ENCODE results near the gene KTI12.
"Not testable (repeated sequence)": the region's sequence is repeated elsewhere in the genome, so short reads cannot be mapped to it uniquely, and the experiment has no call there.

DNA sequence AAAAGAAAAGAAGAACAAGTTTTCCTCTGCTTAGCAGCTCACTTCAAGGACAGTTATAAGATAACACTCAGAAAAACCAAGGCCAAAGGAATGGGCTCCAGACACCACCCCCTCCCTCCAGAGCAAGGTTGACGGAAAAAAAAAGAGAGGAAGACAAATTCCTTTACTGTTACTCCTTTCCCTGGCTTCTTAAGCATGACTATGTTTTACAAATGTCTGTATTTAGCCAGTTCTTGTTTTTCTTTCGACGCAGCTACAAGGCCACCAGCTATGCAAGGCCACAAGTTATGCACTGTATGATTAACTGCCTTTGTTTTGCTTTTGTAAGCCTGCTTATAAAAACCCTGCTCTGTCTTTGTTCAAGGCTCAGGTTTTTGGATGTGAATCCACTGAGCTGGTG, 28.1 kb downstream of the KTI12 start:
- not testable (repeated sequence) for TF ChIP-seq POLR2AphosphoS5 (IDR thresholded peaks at IDR 0.05; ENCODE audit: low read depth)
- TF ChIP-seq, protein P1, sequence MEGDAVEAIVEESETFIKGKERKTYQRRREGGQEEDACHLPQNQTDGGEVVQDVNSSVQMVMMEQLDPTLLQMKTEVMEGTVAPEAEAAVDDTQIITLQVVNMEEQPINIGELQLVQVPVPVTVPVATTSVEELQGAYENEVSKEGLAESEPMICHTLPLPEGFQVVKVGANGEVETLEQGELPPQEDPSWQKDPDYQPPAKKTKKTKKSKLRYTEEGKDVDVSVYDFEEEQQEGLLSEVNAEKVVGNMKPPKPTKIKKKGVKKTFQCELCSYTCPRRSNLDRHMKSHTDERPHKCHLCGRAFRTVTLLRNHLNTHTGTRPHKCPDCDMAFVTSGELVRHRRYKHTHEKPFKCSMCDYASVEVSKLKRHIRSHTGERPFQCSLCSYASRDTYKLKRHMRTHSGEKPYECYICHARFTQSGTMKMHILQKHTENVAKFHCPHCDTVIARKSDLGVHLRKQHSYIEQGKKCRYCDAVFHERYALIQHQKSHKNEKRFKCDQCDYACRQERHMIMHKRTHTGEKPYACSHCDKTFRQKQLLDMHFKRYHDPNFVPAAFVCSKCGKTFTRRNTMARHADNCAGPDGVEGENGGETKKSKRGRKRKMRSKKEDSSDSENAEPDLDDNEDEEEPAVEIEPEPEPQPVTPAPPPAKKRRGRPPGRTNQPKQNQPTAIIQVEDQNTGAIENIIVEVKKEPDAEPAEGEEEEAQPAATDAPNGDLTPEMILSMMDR (IDR thresholded peaks at IDR 0.05; ENCODE audit: insufficient read depth, low read length) = not testable (repeated sequence)
